GM21515 (cell line): ENCODE measurements around the gene ULK3.

Source experiments
- ATAC-seq: cut with Tn5 transposase; IDR thresholded peaks from one replicate; pipeline ENCODE4 v1.9.1; 2021; ENCODE audit not compliant: unreplicated experiment

The ULK3 gene

GRCh38 chr15:74868059-74868458, 25.1 kb upstream of the ULK3 start:
- no peak for ATAC-seq

- no peak for ATAC-seq
Observed at GRCh38 chr15:74867466-74868038, 24.6 kb upstream of the ULK3 start.

GRCh38 chr15:74866090-74866489, 23.1 kb upstream of the ULK3 start:
- ATAC-seq: no peak

GRCh38 chr15:74865316-74865715, 22.4 kb upstream of the ULK3 start:
- no peak for ATAC-seq

- ATAC-seq: no peak
Observed at GRCh38 chr15:74864296-74864695, 21.3 kb upstream of the ULK3 start.

- no peak for ATAC-seq
Observed at GRCh38 chr15:74863239-74864056, 20.5 kb upstream of the ULK3 start.

- no peak for ATAC-seq
Observed at GRCh38 chr15:74858369-74858740, 15.4 kb upstream of the ULK3 start.

GRCh38 chr15:74857671-74858368, 14.9 kb upstream of the ULK3 start:
- peak; percentile 7 for ATAC-seq

- ATAC-seq: peak; percentile 68
Observed at GRCh38 chr15:74857082-74857655, 14.2 kb upstream of the ULK3 start.

GRCh38 chr15:74856537-74856936, 13.6 kb upstream of the ULK3 start:
- ATAC-seq: no peak

GRCh38 chr15:74855857-74856256, 12.9 kb upstream of the ULK3 start:
- no peak for ATAC-seq

GRCh38 chr15:74854453-74855022, 11.6 kb upstream of the ULK3 start:
- no peak for ATAC-seq

- ATAC-seq: no peak
Observed at GRCh38 chr15:74851960-74852359, 9.0 kb upstream of the ULK3 start.

GRCh38 chr15:74850393-74850792, 7.4 kb upstream of the ULK3 start:
- ATAC-seq: no peak

- ATAC-seq: no peak
Observed at GRCh38 chr15:74847432-74847831, 4.5 kb upstream of the ULK3 start.

GRCh38 chr15:74845581-74845980, 2.6 kb upstream of the ULK3 start:
- no peak for ATAC-seq

GRCh38 chr15:74845208-74845568, 2.2 kb upstream of the ULK3 start:
- ATAC-seq: no peak

GRCh38 chr15:74844319-74845207, 1.6 kb upstream of the ULK3 start:
- no peak for ATAC-seq

GRCh38 chr15:74843891-74844299, 939 bp upstream of the ULK3 start:
- ATAC-seq: no peak

- ATAC-seq: no peak
Observed at GRCh38 chr15:74843445-74843828, 481 bp upstream of the ULK3 start.
